ENCODE data around the gene HOXA3. TPM values are rescaled to one million over a fixed set of nuclear protein-coding genes. Genes with fewer than 3 reads are reported as not detected.
A peak's percentile ranks its signal among the peaks of the same experiment; 100 is the strongest.

HOXA3 gene
- total and polyA plus RNA-seq, 7 donors: 0.65 to 5.6 (median 3.3) TPM

GRCh38 chr7:27114881-27115220 is 37.5 kb downstream of the HOXA3 start:
- no peak for TF ChIP-seq CTCF (IDR thresholded peaks at IDR 0.05)
- ATAC-seq (no peak), DNase-seq (no peak)
- H3K4me3 ChIP-seq: peak overlapping the region; percentile 46
- no peaks in the 10 kb centered on the region for H3K27me3 ChIP-seq (ENCODE audit: insufficient read depth in 3 of 3, low read length in 2 of 3)
- H3K4me1 ChIP-seq: peaks cover 33% of the 10 kb centered on the region
- H3K27ac ChIP-seq: peak overlapping the region; percentile 64
- intact Hi-C loops (cut with DNase I): no loop called here
- peaks cover 0 to 2% of the 10 kb centered on the region in 2 donors for H3K36me3 ChIP-seq (ENCODE audit: insufficient read depth in 1 of 2, low read depth in 1 of 2)
- no peaks in the 10 kb centered on the region for H3K9me3 ChIP-seq
- 70 to 72% (median 70%) methylated on average over 6 of the region's 6 CpGs for WGBS, 3 donors

GRCh38 chr7:27113991-27114769 is 38.2 kb downstream of the HOXA3 start:
- H3K36me3 ChIP-seq (ENCODE audit: insufficient read depth in 1 of 2, low read depth in 1 of 2): peaks cover 0 to 2% of the 10 kb centered on the region in 2 donors
- H3K27ac ChIP-seq: peak overlapping the region; percentile 92
- peak overlapping the region; percentile 82 for H3K4me3 ChIP-seq
- peaks cover 30% of the 10 kb centered on the region for H3K4me1 ChIP-seq
- ATAC-seq: peak; percentile 49 to 66 (median 53)
- DNase-seq: peak; percentile 67 to 69
- no peaks in the 10 kb centered on the region for H3K9me3 ChIP-seq
- no peaks in the 10 kb centered on the region for H3K27me3 ChIP-seq (ENCODE audit: insufficient read depth in 3 of 3, low read length in 2 of 3)
- WGBS, 3 donors: 16 to 22% (median 21%) methylated on average over 15 to 26 of the region's 26 CpGs
- no peak for TF ChIP-seq CTCF (IDR thresholded peaks at IDR 0.05)
- intact Hi-C loops (cut with DNase I): no loop called here

GRCh38 chr7:27112955-27113949 is 39.1 kb downstream of the HOXA3 start:
- peak; percentile 71 to 83 for DNase-seq
- no peak for TF ChIP-seq CTCF (IDR thresholded peaks at IDR 0.05)
- peak; percentile 48 to 88 (median 84) for ATAC-seq
- intact Hi-C loops (cut with DNase I): no loop called here
- Histone ChIP-seq H3K27me3 (ENCODE audit: insufficient read depth in 3 of 3, low read length in 2 of 3) (no peaks in the 10 kb centered on the region), H3K4me1 (peaks cover 30% of the 10 kb centered on the region), H3K27ac (peak overlapping the region; percentile 92), H3K4me3 (peak overlapping the region; percentile 82), H3K9me3 (no peaks in the 10 kb centered on the region), H3K36me3 (ENCODE audit: insufficient read depth in 1 of 2, low read depth in 1 of 2) (peaks cover 0 to 2% of the 10 kb centered on the region in 2 donors)
- WGBS, 3 donors: 17 to 32% (median 17%) methylated on average over 32 to 57 of the region's 57 CpGs

- peak overlapping the region; percentile 92 for H3K27ac ChIP-seq
- no peaks in the 10 kb centered on the region for H3K27me3 ChIP-seq (ENCODE audit: insufficient read depth in 3 of 3, low read length in 2 of 3)
- H3K4me3 ChIP-seq: peak overlapping the region; percentile 82
- intact Hi-C loops (cut with DNase I): no loop called here
- peaks cover 30% of the 10 kb centered on the region for H3K4me1 ChIP-seq
- H3K9me3 ChIP-seq: no peaks in the 10 kb centered on the region
- ATAC-seq (no peak), DNase-seq (no peak)
- no peak for TF ChIP-seq CTCF (IDR thresholded peaks at IDR 0.05)
- 43 to 55% (median 44%) methylated on average over 4 of the region's 4 CpGs for WGBS, 3 donors
- H3K36me3 ChIP-seq (ENCODE audit: insufficient read depth in 1 of 2, low read depth in 1 of 2): peaks cover 0 to 2% of the 10 kb centered on the region in 2 donors
Measured at GRCh38 chr7:27112361-27112760, 40.0 kb downstream of the HOXA3 start.

Measured in psoas muscle (tissue), 8 donors.